NCI-H69 (cell line): Measurements from ENCODE around the gene YDJC.
"Not testable (repeated sequence)": the region's sequence is repeated elsewhere in the genome, so short reads cannot be mapped to it uniquely, and the experiment has no call there.

Source experiments
- DNase-seq: peaks from one replicate; lab custom pipeline; 2025; lab: John Stamatoyannopoulos, UW

The YDJC gene

GRCh38 chr22:21606775-21607174, 23.0 kb downstream of the YDJC start:
- DNase-seq: no peak

- DNase-seq: no peak
Observed at GRCh38 chr22:21605887-21606564, 23.8 kb downstream of the YDJC start.

- no peak for DNase-seq
Observed at GRCh38 chr22:21603973-21604372, 25.8 kb downstream of the YDJC start.

GRCh38 chr22:21602579-21602978, 27.2 kb downstream of the YDJC start:
- no peak for DNase-seq

- DNase-seq: peak; percentile 52
Observed at GRCh38 chr22:21599053-21599893, 30.5 kb downstream of the YDJC start.

GRCh38 chr22:21598302-21598701, 31.5 kb downstream of the YDJC start:
- no peak for DNase-seq

- not testable (repeated sequence) for DNase-seq
Observed at GRCh38 chr22:21596356-21597135, 33.3 kb downstream of the YDJC start.

- DNase-seq: no peak
Observed at GRCh38 chr22:21594865-21595452, 34.9 kb downstream of the YDJC start.

GRCh38 chr22:21593406-21594232, 36.2 kb downstream of the YDJC start:
- DNase-seq: no peak

- DNase-seq: no peak
Observed at GRCh38 chr22:21592422-21592821, 37.4 kb downstream of the YDJC start.

GRCh38 chr22:21591695-21592094, 38.1 kb downstream of the YDJC start:
- no peak for DNase-seq

GRCh38 chr22:21590809-21591641, 38.8 kb downstream of the YDJC start:
- DNase-seq: no peak

GRCh38 chr22:21589396-21589795, 40.4 kb downstream of the YDJC start:
- DNase-seq: no peak

- DNase-seq: no peak
Observed at GRCh38 chr22:21587803-21588611, 41.8 kb downstream of the YDJC start.

- no peak for DNase-seq
Observed at GRCh38 chr22:21585389-21585788, 44.4 kb downstream of the YDJC start.

GRCh38 chr22:21582801-21583740, 46.8 kb downstream of the YDJC start:
- no peak for DNase-seq

GRCh38 chr22:21581009-21581713, 48.7 kb downstream of the YDJC start:
- not testable (repeated sequence) for DNase-seq

- DNase-seq: not testable (repeated sequence)
Observed at GRCh38 chr22:21580623-21581007, 49.2 kb downstream of the YDJC start.
